SK-N-SH (cell line): ENCODE measurements around the gene LRGUK. TPM values are rescaled to one million over a fixed set of nuclear protein-coding genes. Genes with fewer than 3 reads are reported as not detected.

Experiments
- CTCF ChIA-PET: fragments of 300-600, 350-600 bp; formaldehyde crosslinking; extraction: SDS; loops from one replicate; lab custom pipeline; 2021; lab: Yijun Ruan, JAX
- POLR2A ChIA-PET: fragments of 350-600 bp; sonication (Branson Sonifier 250); formaldehyde crosslinking; extraction: SDS; loops from one replicate; lab custom pipeline; 2020; ENCODE audit warnings: antibody characterized with exemption, inconsistent platforms; lab: Yijun Ruan, JAX
- DNase-seq: peaks from one replicate; pipeline ENCODE4 v3.0.0; 2012
- H2AFZ ChIP-seq: fragments of 200-600 bp; sonication (generic); 2 replicates; pipeline ENCODE4 v1.8.1; 2016; ENCODE audit warnings: antibody characterized with exemption, mild to moderate bottlenecking, low read depth
- H3F3A ChIP-seq: fragments of 200-600 bp; sonication (generic); replicated peaks from 2 replicates; pipeline ENCODE3; 2016; ENCODE audit warnings: antibody characterized with exemption, mild to moderate bottlenecking; ENCODE audit not compliant: insufficient read depth
- H3K27ac ChIP-seq, 2 experiments: fragments of 200-500 bp in 1 of 2; fragments of 200-600 bp in 1 of 2; sonication (Bioruptor generic) in 1 of 2; sonication (generic), shearing (Covaris generic) in 1 of 2; 2 replicates each; pipeline versions ENCODE4 v1.5.1 to v1.6.1; 2014 to 2016; ENCODE audit warnings: low read depth in 2 of 2, inconsistent platforms in 1 of 2, low read length in 1 of 2, mild to moderate bottlenecking in 1 of 2, mixed read lengths in 1 of 2
- H3K27me3 ChIP-seq: fragments of 200-600 bp; sonication (generic), shearing (Covaris generic); 2 replicates; pipeline ENCODE4 v1.6.1; 2016; ENCODE audit warnings: mixed run types; ENCODE audit not compliant: insufficient read depth
- H3K36me3 ChIP-seq, 2 experiments: fragments of 200-500 bp in 1 of 2; fragments of 200-600 bp in 1 of 2; sonication (Bioruptor generic) in 1 of 2; sonication (generic) in 1 of 2; replicated peaks in 1 of 2; 2 replicates each; pipeline versions ENCODE3 to v1.5.1; 2014 to 2016; ENCODE audit warnings: low read length in 1 of 2, mild to moderate bottlenecking in 1 of 2; ENCODE audit not compliant: insufficient read depth in 2 of 2, control insufficient read depth in 1 of 2
- H3K4me1 ChIP-seq, 2 experiments: fragments of 200-500 bp in 1 of 2; fragments of 200-600 bp in 1 of 2; sonication (Bioruptor generic) in 1 of 2; sonication (generic), shearing (Covaris generic) in 1 of 2; 2 replicates each; pipeline versions ENCODE4 v1.5.1 to v1.6.1; 2014 to 2016; ENCODE audit warnings: low read depth in 1 of 2, low read length in 1 of 2, mixed run types in 1 of 2; ENCODE audit not compliant: insufficient read depth in 2 of 2, control insufficient read depth in 1 of 2
- H3K4me2 ChIP-seq: fragments of 200-600 bp; sonication (generic), shearing (Covaris generic); 2 replicates; pipeline ENCODE4 v1.6.1; 2017; ENCODE audit warnings: mixed run types
- H3K4me3 ChIP-seq, 2 experiments: fragments of 200-500 bp in 1 of 2; fragments of 200-600 bp in 1 of 2; sonication (Bioruptor generic) in 1 of 2; sonication (generic), shearing (Covaris generic) in 1 of 2; 2 replicates each; pipeline versions ENCODE4 v1.5.1 to v1.8.1; 2014 to 2016; ENCODE audit warnings: low read depth in 2 of 2, inconsistent platforms in 1 of 2, low read length in 1 of 2, mild to moderate bottlenecking in 1 of 2, mixed read lengths in 1 of 2, moderate library complexity in 1 of 2
- H3K79me2 ChIP-seq: fragments of 200-600 bp; sonication (generic); 2 replicates; pipeline ENCODE4 v1.8.1; 2017; ENCODE audit warnings: mild to moderate bottlenecking; ENCODE audit not compliant: insufficient read depth
- H3K9ac ChIP-seq: fragments of 200-600 bp; sonication (generic); 2 replicates; pipeline ENCODE4 v1.6.1; 2017; ENCODE audit warnings: mixed run types
- H3K9me2 ChIP-seq: fragments of 200-600 bp; sonication (generic); 2 replicates; pipeline ENCODE4 v1.6.1; 2017; ENCODE audit warnings: mixed run types
- H3K9me3 ChIP-seq: fragments of 200-600 bp; sonication (generic); 2 replicates; pipeline ENCODE4 v1.6.1; 2017; ENCODE audit warnings: mixed run types, mild to moderate bottlenecking, moderate library complexity
- H4K20me1 ChIP-seq: fragments of 200-600 bp; sonication (generic); 2 replicates; pipeline ENCODE4 v1.6.1; 2017; ENCODE audit warnings: mild to moderate bottlenecking, mixed run types; ENCODE audit not compliant: insufficient read depth
- CHD2 ChIP-seq: fragments of 150-350 bp; IDR thresholded peaks from 2 replicates; pipeline ENCODE4 v1.6.1; 2018; ENCODE audit warnings: low read length; ENCODE audit not compliant: partially characterized antibody
- ELF1 ChIP-seq: IDR thresholded peaks from 2 replicates; pipeline ENCODE4 v1.4.0; 2012
- EP300 ChIP-seq, 2 experiments: IDR thresholded peaks; 2 replicates each; pipeline versions ENCODE4 v1.4.0 to v1.6.1; 2012; ENCODE audit warnings: borderline replicate concordance in 1 of 2, low read depth in 1 of 2, low read length in 1 of 2
- FOSL2 ChIP-seq: IDR thresholded peaks from 2 replicates; pipeline ENCODE4 v1.4.0; 2012; ENCODE audit warnings: low read depth, mild to moderate bottlenecking, moderate library complexity, borderline replicate concordance
- GABPA ChIP-seq: IDR thresholded peaks from 2 replicates; pipeline ENCODE4 v1.4.0; 2012; ENCODE audit warnings: low read depth, mild to moderate bottlenecking
- GATA2 ChIP-seq: sonication (generic); formaldehyde crosslinking; IDR thresholded peaks from 2 replicates; pipeline ENCODE4 v1.5.0; 2020; ENCODE audit warnings: mild to moderate bottlenecking, missing genetic modification reagents
- MXI1 ChIP-seq: IDR thresholded peaks from 2 replicates; pipeline ENCODE4 v1.6.1; 2012; ENCODE audit warnings: mild to moderate bottlenecking, low read depth, low read length, improper control_type of control experiment
- NFIC ChIP-seq: IDR thresholded peaks from 2 replicates; pipeline ENCODE4 v1.4.0; 2012; ENCODE audit warnings: borderline replicate concordance
- NRF1 ChIP-seq: IDR thresholded peaks from 2 replicates; pipeline ENCODE4 v1.6.1; 2012; ENCODE audit warnings: low read depth, mild to moderate bottlenecking, low read length
- RCOR1 ChIP-seq: fragments of 150-350 bp; IDR thresholded peaks from 2 replicates; pipeline ENCODE4 v1.6.1; 2017; ENCODE audit warnings: antibody characterized with exemption, low read length
- RFX5 ChIP-seq: IDR thresholded peaks from 2 replicates; pipeline ENCODE4 v1.6.1; 2012; ENCODE audit warnings: mild to moderate bottlenecking, improper control_type of control experiment, low read length
- RXRA ChIP-seq: IDR thresholded peaks from 2 replicates; pipeline ENCODE4 v1.4.0; 2012; ENCODE audit warnings: low read depth, mild to moderate bottlenecking, borderline replicate concordance
- SIN3A ChIP-seq: IDR thresholded peaks from 2 replicates; pipeline ENCODE4 v1.6.1; 2012; ENCODE audit warnings: low read depth, mild to moderate bottlenecking, low read length, moderate library complexity, borderline replicate concordance
- TEAD4 ChIP-seq: IDR thresholded peaks from 2 replicates; pipeline ENCODE4 v1.4.0; 2012; ENCODE audit warnings: mild to moderate bottlenecking, borderline replicate concordance; ENCODE audit not compliant: insufficient read depth
- WGBS: methylation state at CpG from one replicate; pipeline ENCODE4 v1.1.6; 2017; ENCODE audit warnings: low lambda C conversion rate; 5-methylcytosine and 5-hydroxymethylcytosine counted together
- polyA plus RNA-seq, 3 experiments: library from polyadenylated mRNA; depleted of rRNA; stranded (reverse); fragments of >200 nt; gene quantifications; 2 replicates each; pipeline ENCODE4 v1.2.3, GENCODE V29; 2012
- TF ChIP-seq, protein P1 (sequence below): fragments of 150-350 bp; IDR thresholded peaks from 2 replicates; pipeline ENCODE4 v1.6.1; 2016; ENCODE audit warnings: mild to moderate bottlenecking, low read depth, low read length
- TF ChIP-seq, protein P2 (sequence below): IDR thresholded peaks from 2 replicates; pipeline ENCODE4; 2012
- TF ChIP-seq, protein P3 (sequence below): IDR thresholded peaks from 2 replicates; pipeline ENCODE4 v1.6.1; 2012; ENCODE audit warnings: mild to moderate bottlenecking, low read depth, low read length, moderate library complexity
- TF ChIP-seq, protein P4 (sequence below): fragments of 200-600 bp; sonication (generic); IDR thresholded peaks from 2 replicates; pipeline ENCODE4 v1.6.1; 2017; ENCODE audit warnings: antibody characterized with exemption, mild to moderate bottlenecking, moderate library complexity

The LRGUK gene
- polyA plus RNA-seq, 1 of the 3 experiments (the other 2 are of a cell fraction), result 1.5 TPM

DNA sequence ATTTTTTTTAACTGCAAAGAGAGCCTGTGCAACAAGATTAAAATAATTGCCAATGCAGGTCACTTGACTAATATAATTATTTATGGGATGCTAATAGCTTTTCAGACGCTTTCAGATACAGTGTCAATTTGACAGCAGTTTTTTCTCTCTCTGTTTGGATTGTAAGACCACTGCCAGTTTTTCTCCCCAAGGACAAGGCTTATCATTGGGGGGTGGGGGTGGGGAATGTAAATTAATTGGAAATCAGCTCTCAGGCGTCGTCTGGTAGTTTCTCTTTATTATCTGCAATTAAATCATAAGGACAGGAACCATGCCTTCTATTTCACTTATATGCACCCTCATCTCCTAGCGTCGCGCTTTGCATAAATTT lies 559 bp upstream of the LRGUK start:
- no peaks in the 10 kb centered on the region for H3K9me2 ChIP-seq
- H3K36me3 ChIP-seq, result no peaks in the 10 kb centered on the region
- TF ChIP-seq GABPA, result no peak
- TF ChIP-seq RCOR1, result peak; percentile 6; the same call in 1 of the 2 replicates
- no peaks in the 10 kb centered on the region for H3F3A ChIP-seq
- peak overlapping the region; percentile 82 to 86 for H3K4me3 ChIP-seq
- H4K20me1 ChIP-seq, result no peaks in the 10 kb centered on the region
- ChIA-PET POLR2A (no interaction called here), CTCF (interaction anchor here (1.1 to 2.4 kb wide), 2 partner anchors 10 to 14 kb away, joined by 5 to 25 read pairs; no protein-coding TSS in a partner anchor)
- H3K27ac ChIP-seq, result peak overlapping the region in 1 of 2 experiments; percentile 71; a peak in 2 of 4 replicates
- H3K9me3 ChIP-seq, result no peaks in the 10 kb centered on the region
- no peak for DNase-seq
- peak overlapping the region; percentile 88 for H2AFZ ChIP-seq
- H3K4me2 ChIP-seq, result peak overlapping the region; percentile 87
- WGBS, result 31% methylated on average over 6 of the region's 6 CpGs
- H3K79me2 ChIP-seq, result no peaks in the 10 kb centered on the region
- peaks cover 0 to 16% of the 10 kb centered on the region in 2 experiments; a peak in 2 of 4 replicates for H3K4me1 ChIP-seq
- H3K27me3 ChIP-seq, result no peaks in the 10 kb centered on the region
- no peak overlapping the region for H3K9ac ChIP-seq

DNA sequence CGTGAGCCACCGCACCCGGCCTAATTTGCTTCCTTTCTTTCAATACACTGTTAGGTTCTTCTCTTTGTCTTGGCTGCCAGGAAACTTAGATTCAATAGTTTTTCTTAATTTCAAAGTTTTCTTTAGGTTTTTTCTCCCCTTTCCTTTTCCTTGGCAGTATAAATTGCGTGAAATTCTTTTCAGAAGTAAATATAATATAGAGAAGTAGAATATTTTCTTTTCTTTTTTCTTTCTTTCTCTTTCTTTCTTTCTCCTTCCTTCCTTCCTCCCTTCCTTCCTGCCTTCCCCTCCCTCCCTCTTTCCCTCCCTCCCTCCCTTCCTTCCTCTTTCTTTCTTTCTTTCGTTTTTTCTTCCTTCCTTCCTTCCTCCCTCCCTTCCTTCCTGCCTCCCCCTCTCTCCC lies 1.7 kb downstream of the LRGUK start:
- no peaks in the 10 kb centered on the region for H3K27me3 ChIP-seq
- no peaks in the 10 kb centered on the region for H4K20me1 ChIP-seq
- DNase-seq, result no peak
- CTCF ChIA-PET, result no interaction called here
- 71% methylated on average over 5 of the region's 5 CpGs for WGBS
- H2AFZ ChIP-seq, result no peak overlapping the region
- no peaks in the 10 kb centered on the region for H3K9me2 ChIP-seq
- no peak overlapping the region for H3K4me3 ChIP-seq
- no peak overlapping the region for H3K4me2 ChIP-seq
- H3K4me1 ChIP-seq, result peaks cover 0 to 16% of the 10 kb centered on the region in 2 experiments; a peak in 2 of 4 replicates
- no peak overlapping the region for H3K27ac ChIP-seq
- no peak overlapping the region for H3K9ac ChIP-seq
- H3K79me2 ChIP-seq, result no peaks in the 10 kb centered on the region
- H3K9me3 ChIP-seq, result no peaks in the 10 kb centered on the region
- H3K36me3 ChIP-seq, result no peaks in the 10 kb centered on the region
- H3F3A ChIP-seq, result no peaks in the 10 kb centered on the region
- TF ChIP-seq GABPA, result no peak
- no peak for TF ChIP-seq EP300 (IDR thresholded peaks at IDR 0.05; ENCODE audit: borderline replicate concordance in 1 of 2, low read depth in 1 of 2, low read length in 1 of 2)
- TF ChIP-seq NRF1, result no peak
- no peak for TF ChIP-seq RXRA
- no peak for TF ChIP-seq MXI1
- TF ChIP-seq, protein P1, sequence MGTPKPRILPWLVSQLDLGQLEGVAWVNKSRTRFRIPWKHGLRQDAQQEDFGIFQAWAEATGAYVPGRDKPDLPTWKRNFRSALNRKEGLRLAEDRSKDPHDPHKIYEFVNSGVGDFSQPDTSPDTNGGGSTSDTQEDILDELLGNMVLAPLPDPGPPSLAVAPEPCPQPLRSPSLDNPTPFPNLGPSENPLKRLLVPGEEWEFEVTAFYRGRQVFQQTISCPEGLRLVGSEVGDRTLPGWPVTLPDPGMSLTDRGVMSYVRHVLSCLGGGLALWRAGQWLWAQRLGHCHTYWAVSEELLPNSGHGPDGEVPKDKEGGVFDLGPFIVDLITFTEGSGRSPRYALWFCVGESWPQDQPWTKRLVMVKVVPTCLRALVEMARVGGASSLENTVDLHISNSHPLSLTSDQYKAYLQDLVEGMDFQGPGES, result no peak
- no peak for TF ChIP-seq NFIC
- no peak for TF ChIP-seq TEAD4
- no peak for TF ChIP-seq ELF1
- no peak for TF ChIP-seq RFX5
- TF ChIP-seq, protein P2, sequence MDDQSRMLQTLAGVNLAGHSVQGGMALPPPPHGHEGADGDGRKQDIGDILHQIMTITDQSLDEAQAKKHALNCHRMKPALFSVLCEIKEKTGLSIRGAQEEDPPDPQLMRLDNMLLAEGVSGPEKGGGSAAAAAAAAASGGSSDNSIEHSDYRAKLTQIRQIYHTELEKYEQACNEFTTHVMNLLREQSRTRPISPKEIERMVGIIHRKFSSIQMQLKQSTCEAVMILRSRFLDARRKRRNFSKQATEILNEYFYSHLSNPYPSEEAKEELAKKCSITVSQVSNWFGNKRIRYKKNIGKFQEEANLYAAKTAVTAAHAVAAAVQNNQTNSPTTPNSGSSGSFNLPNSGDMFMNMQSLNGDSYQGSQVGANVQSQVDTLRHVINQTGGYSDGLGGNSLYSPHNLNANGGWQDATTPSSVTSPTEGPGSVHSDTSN, result no peak
- TF ChIP-seq GATA2, result no peak
- TF ChIP-seq, protein P3, sequence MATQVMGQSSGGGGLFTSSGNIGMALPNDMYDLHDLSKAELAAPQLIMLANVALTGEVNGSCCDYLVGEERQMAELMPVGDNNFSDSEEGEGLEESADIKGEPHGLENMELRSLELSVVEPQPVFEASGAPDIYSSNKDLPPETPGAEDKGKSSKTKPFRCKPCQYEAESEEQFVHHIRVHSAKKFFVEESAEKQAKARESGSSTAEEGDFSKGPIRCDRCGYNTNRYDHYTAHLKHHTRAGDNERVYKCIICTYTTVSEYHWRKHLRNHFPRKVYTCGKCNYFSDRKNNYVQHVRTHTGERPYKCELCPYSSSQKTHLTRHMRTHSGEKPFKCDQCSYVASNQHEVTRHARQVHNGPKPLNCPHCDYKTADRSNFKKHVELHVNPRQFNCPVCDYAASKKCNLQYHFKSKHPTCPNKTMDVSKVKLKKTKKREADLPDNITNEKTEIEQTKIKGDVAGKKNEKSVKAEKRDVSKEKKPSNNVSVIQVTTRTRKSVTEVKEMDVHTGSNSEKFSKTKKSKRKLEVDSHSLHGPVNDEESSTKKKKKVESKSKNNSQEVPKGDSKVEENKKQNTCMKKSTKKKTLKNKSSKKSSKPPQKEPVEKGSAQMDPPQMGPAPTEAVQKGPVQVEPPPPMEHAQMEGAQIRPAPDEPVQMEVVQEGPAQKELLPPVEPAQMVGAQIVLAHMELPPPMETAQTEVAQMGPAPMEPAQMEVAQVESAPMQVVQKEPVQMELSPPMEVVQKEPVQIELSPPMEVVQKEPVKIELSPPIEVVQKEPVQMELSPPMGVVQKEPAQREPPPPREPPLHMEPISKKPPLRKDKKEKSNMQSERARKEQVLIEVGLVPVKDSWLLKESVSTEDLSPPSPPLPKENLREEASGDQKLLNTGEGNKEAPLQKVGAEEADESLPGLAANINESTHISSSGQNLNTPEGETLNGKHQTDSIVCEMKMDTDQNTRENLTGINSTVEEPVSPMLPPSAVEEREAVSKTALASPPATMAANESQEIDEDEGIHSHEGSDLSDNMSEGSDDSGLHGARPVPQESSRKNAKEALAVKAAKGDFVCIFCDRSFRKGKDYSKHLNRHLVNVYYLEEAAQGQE, result no peak
- TF ChIP-seq, protein P4, sequence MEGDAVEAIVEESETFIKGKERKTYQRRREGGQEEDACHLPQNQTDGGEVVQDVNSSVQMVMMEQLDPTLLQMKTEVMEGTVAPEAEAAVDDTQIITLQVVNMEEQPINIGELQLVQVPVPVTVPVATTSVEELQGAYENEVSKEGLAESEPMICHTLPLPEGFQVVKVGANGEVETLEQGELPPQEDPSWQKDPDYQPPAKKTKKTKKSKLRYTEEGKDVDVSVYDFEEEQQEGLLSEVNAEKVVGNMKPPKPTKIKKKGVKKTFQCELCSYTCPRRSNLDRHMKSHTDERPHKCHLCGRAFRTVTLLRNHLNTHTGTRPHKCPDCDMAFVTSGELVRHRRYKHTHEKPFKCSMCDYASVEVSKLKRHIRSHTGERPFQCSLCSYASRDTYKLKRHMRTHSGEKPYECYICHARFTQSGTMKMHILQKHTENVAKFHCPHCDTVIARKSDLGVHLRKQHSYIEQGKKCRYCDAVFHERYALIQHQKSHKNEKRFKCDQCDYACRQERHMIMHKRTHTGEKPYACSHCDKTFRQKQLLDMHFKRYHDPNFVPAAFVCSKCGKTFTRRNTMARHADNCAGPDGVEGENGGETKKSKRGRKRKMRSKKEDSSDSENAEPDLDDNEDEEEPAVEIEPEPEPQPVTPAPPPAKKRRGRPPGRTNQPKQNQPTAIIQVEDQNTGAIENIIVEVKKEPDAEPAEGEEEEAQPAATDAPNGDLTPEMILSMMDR, result no peak
- TF ChIP-seq FOSL2, result no peak
- no peak for TF ChIP-seq SIN3A
- no peak for TF ChIP-seq CHD2
- TF ChIP-seq, all 33 proteins: peak for 0
- POLR2A ChIA-PET, result no interaction called here
